ENCODE data around the gene ZPR1.
"Not testable (repeated sequence)": the region's sequence is repeated elsewhere in the genome, so short reads cannot be mapped to it uniquely, and the experiment has no call there.

ZPR1 gene

DNA sequence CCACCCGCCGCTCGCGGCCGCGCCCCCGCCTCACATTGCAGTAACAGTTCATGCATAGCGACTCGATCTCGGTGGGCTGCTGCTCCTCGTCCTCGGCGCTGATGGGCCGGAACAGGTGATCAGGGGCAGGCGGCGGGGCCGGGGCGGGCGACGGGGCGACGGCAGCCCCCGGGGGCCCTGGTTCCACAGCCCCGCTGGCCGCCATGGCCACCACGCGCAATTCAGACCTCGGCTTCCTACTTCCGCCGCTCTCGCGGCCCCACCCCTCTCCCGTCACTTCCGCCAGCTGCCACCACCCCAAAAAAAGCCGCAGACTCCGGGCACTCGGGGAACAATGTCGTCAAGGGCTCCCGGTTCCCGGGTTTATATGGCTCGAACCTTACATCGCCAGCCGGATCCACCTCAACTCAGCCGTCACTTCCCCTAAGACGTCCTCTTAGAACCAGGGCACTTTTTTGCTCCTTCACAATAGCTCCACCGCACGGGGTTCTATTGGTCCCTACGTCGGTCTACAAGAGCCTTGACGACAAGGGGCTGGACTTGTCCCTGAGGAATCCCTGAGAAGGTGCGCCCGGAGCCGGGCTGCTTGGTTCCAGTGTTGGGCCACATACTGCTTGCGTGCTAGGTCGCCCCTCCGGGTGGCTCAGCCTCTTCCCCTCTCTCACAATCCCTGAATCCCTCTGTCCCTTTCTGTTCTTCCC, at the start of gene ZPR1:
ZPR1 (minus strand) TSS at position 238 of the 701 bp plus-strand sequence; CDS start at position 205, 33 bp downstream.
- peak; percentile 75 for DNase-seq

DNA sequence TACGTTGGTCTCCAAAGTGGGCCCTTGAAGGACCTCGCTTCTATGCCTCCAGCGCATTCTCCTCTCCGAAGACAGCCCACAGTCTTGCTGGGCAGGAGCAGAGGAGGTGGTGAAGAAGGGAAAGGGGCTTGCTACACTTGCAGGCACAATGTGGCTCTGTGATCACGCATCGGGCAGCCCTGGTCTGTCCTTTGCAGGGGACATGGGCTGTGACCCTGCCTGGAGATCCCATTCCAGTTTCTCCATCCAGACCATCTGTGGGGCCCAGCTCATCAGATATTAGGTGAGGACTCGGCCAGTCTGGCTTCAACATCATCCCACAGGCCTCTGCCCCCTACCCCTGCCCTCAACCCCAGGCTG, 48.8 kb upstream of the ZPR1 start:
- DNase-seq: no peak

DNA sequence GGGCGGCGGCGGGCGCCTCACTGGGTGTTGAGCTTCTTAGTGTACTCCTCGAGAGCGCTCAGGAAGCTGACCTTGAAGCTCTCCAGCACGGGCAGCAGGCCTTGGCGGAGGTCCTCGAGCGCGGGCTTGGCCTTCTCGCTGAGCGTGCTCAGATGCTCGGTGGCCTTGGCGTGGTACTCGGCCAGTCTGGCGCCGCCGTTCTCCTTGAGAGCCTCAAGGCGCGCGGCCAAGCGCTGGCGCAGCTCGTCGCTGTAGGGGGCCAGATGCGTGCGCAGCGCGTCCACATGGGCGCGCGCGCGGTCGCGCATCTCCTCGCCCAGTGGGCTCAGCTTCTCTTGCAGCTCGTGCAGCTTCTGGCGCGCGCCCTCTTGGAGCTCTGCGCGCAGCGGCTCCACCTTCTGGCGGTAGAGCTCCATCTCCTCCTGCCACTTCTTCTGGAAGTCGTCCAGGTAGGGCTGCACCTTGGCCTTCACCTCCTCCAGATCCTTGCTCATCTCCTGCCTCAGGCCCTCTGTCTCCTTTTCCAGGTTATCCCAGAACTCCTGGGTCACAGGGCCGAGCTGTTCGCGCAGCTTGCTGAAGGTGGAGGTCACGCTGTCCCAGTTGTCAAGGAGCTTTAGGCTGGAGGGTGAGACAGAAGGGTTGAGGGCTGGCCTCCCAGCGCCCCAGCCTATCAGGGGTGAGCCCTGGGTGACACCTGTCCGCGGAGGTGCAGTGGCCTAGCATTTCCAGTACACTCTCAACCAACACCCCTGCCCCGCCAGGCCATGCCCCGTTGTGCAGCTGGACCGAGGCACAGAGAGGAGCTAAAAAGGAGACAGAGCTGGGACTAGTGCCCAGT, 48.2 kb upstream of the ZPR1 start:
- DNase-seq: peak; percentile 95

DNA sequence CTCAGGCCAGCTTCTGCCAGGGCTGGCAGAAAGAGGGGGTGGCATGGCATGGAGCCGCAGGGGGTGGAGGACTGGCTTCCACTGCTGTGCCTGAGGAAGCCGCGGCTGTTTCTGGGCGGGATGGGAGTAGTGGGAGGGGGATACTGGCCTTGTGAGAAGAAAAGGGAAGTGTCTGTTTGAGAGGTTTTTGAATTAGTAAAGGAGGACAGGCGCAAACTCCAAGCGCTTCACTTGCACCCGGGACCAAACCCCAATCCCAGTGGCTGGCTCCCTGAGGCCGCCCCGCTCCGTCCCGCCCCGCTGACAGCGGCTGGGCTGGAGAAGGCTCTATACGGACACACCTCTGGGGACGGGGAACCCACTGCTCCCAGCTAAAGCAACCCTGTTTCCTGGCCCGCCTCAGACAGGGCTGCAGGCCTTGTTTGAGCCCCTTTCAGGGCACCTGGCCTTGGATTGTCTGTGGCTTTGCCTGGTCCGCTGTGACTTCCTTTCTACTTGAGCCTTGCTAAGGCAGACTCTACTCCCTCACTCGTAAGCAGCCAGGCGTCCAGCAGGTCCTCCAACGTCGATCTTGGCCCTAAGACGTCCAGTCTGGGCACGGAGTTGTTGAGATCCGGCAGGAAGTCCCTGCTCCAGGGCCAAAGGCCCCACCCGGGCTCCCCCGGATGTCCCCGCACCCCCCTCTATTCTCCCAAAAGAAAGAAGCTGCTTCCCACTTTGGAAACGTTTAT, 47.4 kb upstream of the ZPR1 start:
- DNase-seq: no peak

GRCh38 chr11:116834535-116835041, 46.8 kb upstream of the ZPR1 start:
- not testable (repeated sequence) for DNase-seq

DNA sequence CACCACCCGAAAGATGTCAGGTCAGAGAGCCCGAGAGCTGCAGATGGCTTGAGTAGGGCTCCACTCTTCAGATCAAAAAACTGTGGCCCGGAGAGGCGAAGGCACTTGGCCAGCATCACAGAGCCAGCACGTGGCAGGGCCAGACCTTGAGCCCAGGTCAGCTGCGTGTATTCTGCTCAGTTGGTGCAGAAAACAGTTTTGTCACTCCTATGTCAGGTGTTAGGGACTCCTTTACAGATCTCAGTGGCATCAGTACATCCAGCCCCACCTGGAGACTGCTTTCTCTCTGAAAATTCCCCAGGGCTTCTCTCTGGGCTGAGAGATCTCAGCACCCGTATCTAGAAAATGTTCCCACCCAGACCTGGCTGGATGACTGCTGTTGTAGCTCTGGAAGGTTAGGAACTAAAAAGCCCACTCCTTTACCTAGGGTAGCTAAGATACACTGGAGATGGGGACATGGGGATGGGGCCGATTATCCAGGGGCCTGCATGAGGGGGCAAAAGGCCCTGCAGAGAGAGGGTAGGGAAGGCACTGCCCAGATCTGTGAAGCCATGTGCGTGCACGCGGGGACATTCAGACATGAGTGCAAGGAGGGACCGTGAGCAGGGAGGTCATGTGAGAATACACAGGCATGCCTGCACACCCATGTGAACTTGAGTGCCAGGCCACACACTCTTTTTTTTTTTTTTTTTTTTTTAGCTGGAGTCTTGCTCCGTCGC, 46.2 kb upstream of the ZPR1 start:
- DNase-seq: no peak

DNA sequence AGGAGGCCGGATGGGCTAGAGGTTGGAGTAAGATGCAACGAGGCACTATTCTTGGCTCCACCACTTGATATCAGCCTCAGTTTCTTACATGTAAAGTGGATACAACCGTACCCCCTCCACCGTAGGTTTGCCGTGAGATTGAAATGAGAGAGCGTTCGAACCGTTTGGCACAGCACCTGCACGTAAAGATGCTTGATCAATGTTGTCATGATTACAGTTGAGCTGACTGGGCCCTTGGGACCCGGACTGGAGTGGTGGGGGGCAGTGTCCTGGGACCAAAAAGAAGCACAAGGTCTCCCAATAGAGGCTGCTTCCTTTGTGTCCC, 45.6 kb upstream of the ZPR1 start:
- DNase-seq: no peak

DNA sequence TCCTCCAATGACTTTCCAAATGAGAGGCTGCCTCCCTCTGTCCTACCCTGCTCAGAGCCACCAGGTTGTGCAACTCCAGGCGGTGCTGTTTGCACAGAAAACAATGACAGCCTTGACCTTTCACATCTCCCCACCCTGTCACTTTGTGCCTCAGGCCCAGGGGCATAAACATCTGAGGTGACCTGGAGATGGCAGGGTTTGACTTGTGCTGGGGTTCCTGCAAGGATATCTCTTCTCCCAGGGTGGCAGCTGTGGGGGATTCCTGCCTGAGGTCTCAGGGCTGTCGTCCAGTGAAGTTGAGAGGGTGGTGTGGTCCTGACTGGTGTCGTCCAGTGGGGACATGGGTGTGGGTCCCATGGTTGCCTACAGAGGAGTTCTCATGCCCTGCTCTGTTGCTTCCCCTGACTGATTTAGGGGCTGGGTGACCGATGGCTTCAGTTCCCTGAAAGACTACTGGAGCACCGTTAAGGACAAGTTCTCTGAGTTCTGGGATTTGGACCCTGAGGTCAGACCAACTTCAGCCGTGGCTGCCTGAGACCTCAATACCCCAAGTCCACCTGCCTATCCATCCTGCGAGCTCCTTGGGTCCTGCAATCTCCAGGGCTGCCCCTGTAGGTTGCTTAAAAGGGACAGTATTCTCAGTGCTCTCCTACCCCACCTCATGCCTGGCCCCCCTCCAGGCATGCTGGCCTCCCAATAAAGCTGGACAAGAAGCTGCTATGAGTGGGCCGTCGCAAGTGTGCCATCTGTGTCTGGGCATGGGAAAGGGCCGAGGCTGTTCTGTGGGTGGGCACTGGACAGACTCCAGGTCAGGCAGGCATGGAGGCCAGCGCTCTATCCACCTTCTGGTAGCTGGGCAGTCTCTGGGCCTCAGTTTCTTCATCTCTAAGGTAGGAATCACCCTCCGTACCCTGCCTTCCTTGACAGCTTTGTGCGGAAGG, 44.8 kb upstream of the ZPR1 start:
- no peak for DNase-seq

DNA sequence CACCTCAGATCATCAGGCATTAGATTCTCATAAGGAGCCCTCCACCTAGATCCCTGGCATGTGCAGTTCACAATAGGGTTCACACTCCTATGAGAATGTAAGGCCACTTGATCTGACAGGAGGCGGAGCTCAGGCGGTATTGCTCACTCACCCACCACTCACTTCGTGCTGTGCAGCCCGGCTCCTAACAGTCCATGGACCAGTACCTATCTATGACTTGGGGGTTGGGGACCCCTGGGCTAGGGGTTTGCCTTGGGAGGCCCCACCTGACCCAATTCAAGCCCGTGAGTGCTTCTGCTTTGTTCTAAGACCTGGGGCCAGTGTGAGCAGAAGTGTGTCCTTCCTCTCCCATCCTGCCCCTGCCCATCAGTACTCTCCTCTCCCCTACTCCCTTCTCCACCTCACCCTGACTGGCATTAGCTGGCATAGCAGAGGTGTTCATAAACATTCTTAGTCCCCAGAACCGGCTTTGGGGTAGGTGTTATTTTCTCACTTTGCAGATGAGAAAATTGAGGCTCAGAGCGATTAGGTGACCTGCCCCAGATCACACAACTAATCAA, 44.0 kb upstream of the ZPR1 start:
- no peak for DNase-seq

- no peak for DNase-seq
Observed at GRCh38 chr11:116830184-116830912, 42.5 kb upstream of the ZPR1 start.

GRCh38 chr11:116829525-116830183, 41.8 kb upstream of the ZPR1 start, which contains the start of gene APOC3:
Gene APOC3, plus strand, starts transcription at chr11:116829907. Its CDS starts 676 bp downstream, at chr11:116830583.
- no peak for DNase-seq

- DNase-seq: no peak
Observed at GRCh38 chr11:116828632-116829524, 41.1 kb upstream of the ZPR1 start.

GRCh38 chr11:116827461-116827860, 39.6 kb upstream of the ZPR1 start:
- DNase-seq: no peak

- no peak for DNase-seq
Observed at GRCh38 chr11:116826751-116827431, 39.1 kb upstream of the ZPR1 start.

GRCh38 chr11:116825854-116826750, 38.3 kb upstream of the ZPR1 start:
- no peak for DNase-seq

- DNase-seq: no peak
Observed at GRCh38 chr11:116825434-116825833, 37.6 kb upstream of the ZPR1 start.
